HG02571 (cell line): Measurements from ENCODE around the gene ROM1.
"Not testable (repeated sequence)": the region's sequence is repeated elsewhere in the genome, so short reads cannot be mapped to it uniquely, and the experiment has no call there.

Source experiments
- ATAC-seq: cut with Tn5 transposase; IDR thresholded peaks from one replicate; pipeline ENCODE4 v1.9.1; 2021; ENCODE audit warnings: mild to moderate bottlenecking, moderate library complexity; ENCODE audit not compliant: unreplicated experiment

The ROM1 gene

GRCh38 chr11:62648185-62648966 is 35.3 kb downstream of the ROM1 start:
- no peak for ATAC-seq

GRCh38 chr11:62648967-62649364 is 35.9 kb downstream of the ROM1 start:
- no peak for ATAC-seq

DNA sequence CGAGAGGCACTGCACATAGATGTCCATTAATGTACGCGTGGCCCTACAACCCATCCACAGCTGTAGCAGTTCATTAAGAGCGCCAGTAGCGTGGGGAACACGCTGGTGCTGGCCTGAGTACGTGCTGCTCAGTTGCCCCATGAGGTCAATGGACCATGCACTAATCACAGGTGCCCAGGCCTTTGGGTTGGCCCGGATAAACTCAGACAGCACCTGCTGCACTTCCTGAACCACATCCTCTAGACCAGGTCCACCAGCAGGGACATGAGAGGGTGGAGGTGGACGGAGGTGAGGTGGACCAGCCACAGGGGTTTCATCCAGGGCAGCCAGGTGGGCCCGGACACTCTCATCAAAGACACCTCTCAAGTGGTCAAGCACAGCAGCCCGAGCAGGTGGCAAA is 36.4 kb downstream of the ROM1 start:
- no peak for ATAC-seq

GRCh38 chr11:62650283-62650682 is 37.2 kb downstream of the ROM1 start:
- ATAC-seq = not testable (repeated sequence)

DNA sequence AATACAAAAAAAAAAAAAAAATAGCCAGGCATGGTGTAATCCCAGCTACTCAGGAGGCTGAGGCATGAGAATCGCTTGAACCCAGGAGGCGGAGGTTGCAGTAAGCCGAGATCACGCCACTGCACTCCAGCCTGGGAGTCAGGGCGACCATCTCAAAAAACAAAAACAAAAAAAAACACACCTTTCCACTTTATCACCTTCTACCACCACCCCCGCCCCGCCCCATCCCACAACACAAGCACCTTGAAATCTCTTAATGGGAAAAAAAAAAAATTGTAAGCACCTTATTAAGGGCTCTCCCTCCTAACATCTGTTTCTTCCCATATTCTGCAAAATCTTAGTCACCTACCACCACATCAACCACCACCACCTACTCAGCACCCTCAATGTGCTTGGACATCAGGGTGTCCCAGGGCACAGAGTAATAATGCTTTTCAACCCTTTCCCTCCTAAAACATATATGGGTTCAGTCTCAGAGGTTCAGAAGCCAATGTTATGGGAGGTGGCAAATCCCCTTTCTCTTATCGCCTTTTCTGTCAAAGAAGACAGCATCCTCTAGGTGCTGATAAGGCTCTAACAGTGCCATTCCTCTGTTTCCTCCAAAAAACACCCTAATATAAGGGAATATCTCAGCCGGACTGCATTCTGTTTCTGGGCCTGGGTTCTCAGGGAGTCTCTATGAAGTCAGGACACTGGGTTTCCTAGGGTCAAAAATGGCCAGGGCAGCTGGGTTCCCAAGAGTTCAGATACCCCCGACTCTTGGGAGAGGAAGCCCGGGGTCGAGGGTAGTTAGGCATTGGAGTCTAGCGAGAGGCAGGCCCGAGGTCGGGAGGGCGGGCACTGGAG is 39.3 kb downstream of the ROM1 start:
- ATAC-seq = no peak

GRCh38 chr11:62654297-62654696 is 41.2 kb downstream of the ROM1 start:
- ATAC-seq = no peak

DNA sequence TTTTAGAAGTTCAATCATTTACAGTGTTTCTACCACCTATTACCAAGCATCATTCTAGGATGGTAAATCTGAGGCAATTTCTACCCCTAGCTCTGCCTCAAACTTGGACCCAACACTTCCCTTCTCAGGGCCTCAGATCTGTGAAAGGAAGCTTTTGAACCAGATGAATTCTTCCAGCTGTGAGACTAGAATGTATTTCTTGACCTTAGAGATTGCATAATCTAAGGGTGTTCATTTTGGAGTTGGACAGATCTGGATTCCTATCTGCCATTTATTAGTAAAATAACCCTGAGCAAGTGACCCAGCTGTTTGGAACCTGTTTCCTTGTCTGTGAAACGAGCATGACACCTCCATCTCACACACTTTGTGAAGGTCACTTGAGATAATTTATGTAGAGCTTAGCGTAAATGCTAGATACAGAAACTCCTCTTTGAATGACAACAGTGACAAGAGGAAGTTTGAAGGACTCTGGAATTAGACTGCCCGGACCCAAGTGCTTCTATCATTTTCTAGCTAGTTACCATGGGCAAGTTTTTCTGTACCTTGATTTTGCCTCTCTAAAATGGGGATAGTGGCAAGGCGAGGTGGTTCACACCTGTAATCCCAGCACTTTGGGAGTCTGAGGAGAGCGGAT is 43.9 kb downstream of the ROM1 start:
- no peak for ATAC-seq

DNA sequence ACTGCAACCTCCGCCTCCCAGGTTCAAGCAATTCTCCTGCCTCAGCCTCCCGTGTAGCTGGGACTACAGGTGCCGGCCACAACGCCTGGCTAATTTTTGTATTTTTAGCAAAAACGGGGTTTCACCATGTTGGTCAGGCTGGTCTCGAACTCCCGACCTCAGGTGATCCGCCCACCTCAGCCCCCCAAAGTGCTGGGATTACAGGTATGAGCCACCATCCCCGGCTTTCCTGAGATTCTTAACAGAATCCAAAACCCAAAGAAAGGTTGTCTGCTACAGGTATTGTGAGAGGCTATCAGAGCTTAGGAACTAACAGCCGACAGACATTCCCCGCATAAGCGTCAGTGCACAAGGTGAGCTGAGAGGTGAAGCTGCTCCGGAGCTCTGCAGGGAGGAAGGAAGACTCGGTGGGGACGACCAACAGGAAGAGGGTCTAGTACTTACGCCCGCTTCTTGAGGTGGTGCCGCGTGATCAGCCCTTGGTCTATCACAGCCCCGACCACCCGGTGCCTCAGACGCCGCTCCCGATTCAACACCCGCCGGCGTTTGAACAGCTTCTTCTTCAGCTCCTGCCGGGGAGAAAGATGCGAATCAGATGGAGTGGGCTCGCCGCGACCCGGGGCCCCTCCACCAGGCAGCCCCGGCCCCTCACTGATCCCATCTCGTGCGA is 51.5 kb downstream of the ROM1 start:
- peak; percentile 28 for ATAC-seq
